ENCODE data around the gene ZNF772. TPM values are rescaled to one million over a fixed set of nuclear protein-coding genes. Genes with fewer than 3 reads are reported as not detected.
A peak's percentile ranks its signal among the peaks of the same experiment; 100 is the strongest.
"Not testable (repeated sequence)": the region's sequence is repeated elsewhere in the genome, so short reads cannot be mapped to it uniquely, and the experiment has no call there.

ZNF772 gene
- 5.9 TPM for polyA plus RNA-seq (2013, experiment 1 of 2)
- 8.4 TPM for polyA plus RNA-seq (2013, experiment 2 of 2)

GRCh38 chr19:57477191-57478008, at the start of gene ZNF772:
TSS of gene ZNF772 (minus strand) at chr19:57477566. CDS start at chr19:57477309, 257 bp downstream.
- Histone ChIP-seq H3K36me3 (ENCODE audit: control insufficient read depth, insufficient read depth, low read length) (peaks cover 42% of the 10 kb centered on the region), H3K27ac (ENCODE audit: low read depth, low read length, severe bottlenecking) (no peak within 1 kb of the TSS), H3K9me3 (ENCODE audit: control insufficient read depth, low read length) (peaks cover 46% of the 10 kb centered on the region), H3K4me3 (ENCODE audit: extremely low read depth, insufficient read depth, low read length, poor library complexity, severe bottlenecking) (peak within 1 kb of the TSS; percentile 92), H3K4me1 (ENCODE audit: control insufficient read depth, insufficient read depth, low read length, poor library complexity, severe bottlenecking) (no peaks in the 10 kb centered on the region)
- 9 to 10% methylated on average over 36 to 37 of the region's 38 CpGs for WGBS, 2 experiments (ENCODE audit: insufficient coverage in 2 of 2)

- H3K4me1 ChIP-seq (ENCODE audit: control insufficient read depth, insufficient read depth, low read length, poor library complexity, severe bottlenecking); H3K27ac ChIP-seq (ENCODE audit: low read depth, low read length, severe bottlenecking); H3K4me3 ChIP-seq (ENCODE audit: extremely low read depth, insufficient read depth, low read length, poor library complexity, severe bottlenecking): not testable (repeated sequence)
- Histone ChIP-seq H3K9me3 (ENCODE audit: control insufficient read depth, low read length) (peaks cover 19% of the 10 kb centered on the region), H3K36me3 (ENCODE audit: control insufficient read depth, insufficient read depth, low read length) (peaks cover 33% of the 10 kb centered on the region)
- WGBS, 2 experiments (ENCODE audit: insufficient coverage in 2 of 2) = 92% methylated on average over 4 of the region's 4 CpGs
Observed at GRCh38 chr19:57518021-57518420, 40.7 kb upstream of the ZNF772 start.

GRCh38 chr19:57515255-57515654, 37.9 kb upstream of the ZNF772 start:
- H3K36me3 ChIP-seq (ENCODE audit: control insufficient read depth, insufficient read depth, low read length) = peaks cover 33% of the 10 kb centered on the region
- 90 to 94% methylated on average over 5 of the region's 5 CpGs for WGBS, 2 experiments (ENCODE audit: insufficient coverage in 2 of 2)

GRCh38 chr19:57512845-57513244, 35.5 kb upstream of the ZNF772 start:
- H3K27ac ChIP-seq (ENCODE audit: low read depth, low read length, severe bottlenecking) = no peak overlapping the region
- 86 to 95% methylated on average over 5 to 6 of the region's 6 CpGs for WGBS, 2 experiments (ENCODE audit: insufficient coverage in 2 of 2)

More at GRCh38 chr19:57515255-57515654, 37.9 kb upstream of the ZNF772 start:
- Histone ChIP-seq H3K27ac (ENCODE audit: low read depth, low read length, severe bottlenecking) (no peak overlapping the region), H3K4me3 (ENCODE audit: extremely low read depth, insufficient read depth, low read length, poor library complexity, severe bottlenecking) (no peak overlapping the region), H3K9me3 (ENCODE audit: control insufficient read depth, low read length) (peaks cover 32% of the 10 kb centered on the region), H3K4me1 (ENCODE audit: control insufficient read depth, insufficient read depth, low read length, poor library complexity, severe bottlenecking) (no peaks in the 10 kb centered on the region)

GRCh38 chr19:57511484-57511883, 34.1 kb upstream of the ZNF772 start:
- no peak overlapping the region for H3K27ac ChIP-seq (ENCODE audit: low read depth, low read length, severe bottlenecking)
- peaks cover 36% of the 10 kb centered on the region for H3K9me3 ChIP-seq (ENCODE audit: control insufficient read depth, low read length)
- no peak overlapping the region for H3K4me3 ChIP-seq (ENCODE audit: extremely low read depth, insufficient read depth, low read length, poor library complexity, severe bottlenecking)
- H3K36me3 ChIP-seq (ENCODE audit: control insufficient read depth, insufficient read depth, low read length) = peaks cover 55% of the 10 kb centered on the region
- no peaks in the 10 kb centered on the region for H3K4me1 ChIP-seq (ENCODE audit: control insufficient read depth, insufficient read depth, low read length, poor library complexity, severe bottlenecking)

More at GRCh38 chr19:57512845-57513244, 35.5 kb upstream of the ZNF772 start:
- H3K9me3 ChIP-seq (ENCODE audit: control insufficient read depth, low read length) = peaks cover 36% of the 10 kb centered on the region
- no peak overlapping the region for H3K4me3 ChIP-seq (ENCODE audit: extremely low read depth, insufficient read depth, low read length, poor library complexity, severe bottlenecking)
- peaks cover 44% of the 10 kb centered on the region for H3K36me3 ChIP-seq (ENCODE audit: control insufficient read depth, insufficient read depth, low read length)
- no peaks in the 10 kb centered on the region for H3K4me1 ChIP-seq (ENCODE audit: control insufficient read depth, insufficient read depth, low read length, poor library complexity, severe bottlenecking)

- no peaks in the 10 kb centered on the region for H3K4me1 ChIP-seq (ENCODE audit: control insufficient read depth, insufficient read depth, low read length, poor library complexity, severe bottlenecking)
- 91 to 100% methylated on average over 1 to 4 of the region's 4 CpGs for WGBS, 2 experiments (ENCODE audit: insufficient coverage in 2 of 2)
- no peak overlapping the region for H3K27ac ChIP-seq (ENCODE audit: low read depth, low read length, severe bottlenecking)
- no peak overlapping the region for H3K4me3 ChIP-seq (ENCODE audit: extremely low read depth, insufficient read depth, low read length, poor library complexity, severe bottlenecking)
- peaks cover 69% of the 10 kb centered on the region for H3K36me3 ChIP-seq (ENCODE audit: control insufficient read depth, insufficient read depth, low read length)
- peaks cover 13% of the 10 kb centered on the region for H3K9me3 ChIP-seq (ENCODE audit: control insufficient read depth, low read length)
Observed at GRCh38 chr19:57506163-57506562, 28.8 kb upstream of the ZNF772 start.

GRCh38 chr19:57500400-57500799, 23.0 kb upstream of the ZNF772 start:
- not testable (repeated sequence) for H3K4me1 ChIP-seq (ENCODE audit: control insufficient read depth, insufficient read depth, low read length, poor library complexity, severe bottlenecking); H3K27ac ChIP-seq (ENCODE audit: low read depth, low read length, severe bottlenecking); H3K9me3 ChIP-seq (ENCODE audit: control insufficient read depth, low read length)
- 63 to 90% methylated on average over 1 of the region's 4 CpGs for WGBS, 2 experiments (ENCODE audit: insufficient coverage in 2 of 2)
- Histone ChIP-seq H3K36me3 (ENCODE audit: control insufficient read depth, insufficient read depth, low read length) (peaks cover 33% of the 10 kb centered on the region), H3K4me3 (ENCODE audit: extremely low read depth, insufficient read depth, low read length, poor library complexity, severe bottlenecking) (peak overlapping the region; percentile 69)

- H3K4me1 ChIP-seq (ENCODE audit: control insufficient read depth, insufficient read depth, low read length, poor library complexity, severe bottlenecking); H3K9me3 ChIP-seq (ENCODE audit: control insufficient read depth, low read length): not testable (repeated sequence)
- 1% methylated on average over 39 to 48 of the region's 69 CpGs for WGBS, 2 experiments (ENCODE audit: insufficient coverage in 2 of 2)
- Histone ChIP-seq H3K27ac (ENCODE audit: low read depth, low read length, severe bottlenecking) (peak within 1 kb of the TSS; percentile 53), H3K4me3 (ENCODE audit: extremely low read depth, insufficient read depth, low read length, poor library complexity, severe bottlenecking) (peak within 1 kb of the TSS; percentile 69), H3K36me3 (ENCODE audit: control insufficient read depth, insufficient read depth, low read length) (peaks cover 34% of the 10 kb centered on the region)
Observed at GRCh38 chr19:57499680-57500395, 22.5 kb upstream of the ZNF772 start, which contains the start of gene ZNF773. TSS of gene ZNF773 (plus strand) at chr19:57499938. CDS start at chr19:57500081, 143 bp downstream.

- H3K36me3 ChIP-seq (ENCODE audit: control insufficient read depth, insufficient read depth, low read length) = peaks cover 34% of the 10 kb centered on the region
- not testable (repeated sequence) for H3K9me3 ChIP-seq (ENCODE audit: control insufficient read depth, low read length); H3K27ac ChIP-seq (ENCODE audit: low read depth, low read length, severe bottlenecking); H3K4me3 ChIP-seq (ENCODE audit: extremely low read depth, insufficient read depth, low read length, poor library complexity, severe bottlenecking); H3K4me1 ChIP-seq (ENCODE audit: control insufficient read depth, insufficient read depth, low read length, poor library complexity, severe bottlenecking)
Observed at GRCh38 chr19:57499332-57499679, 21.9 kb upstream of the ZNF772 start.

- H3K9me3 ChIP-seq (ENCODE audit: control insufficient read depth, low read length); H3K4me1 ChIP-seq (ENCODE audit: control insufficient read depth, insufficient read depth, low read length, poor library complexity, severe bottlenecking); H3K27ac ChIP-seq (ENCODE audit: low read depth, low read length, severe bottlenecking): not testable (repeated sequence)
- WGBS, 2 experiments (ENCODE audit: insufficient coverage in 2 of 2) = no CpG with 5 or more reads among the region's 1 CpG
- peaks cover 31% of the 10 kb centered on the region for H3K36me3 ChIP-seq (ENCODE audit: control insufficient read depth, insufficient read depth, low read length)
- H3K4me3 ChIP-seq (ENCODE audit: extremely low read depth, insufficient read depth, low read length, poor library complexity, severe bottlenecking) = peak overlapping the region; percentile 82
Observed at GRCh38 chr19:57488299-57488644, 10.9 kb upstream of the ZNF772 start.
